GM19468 (cell line): Measurements from ENCODE around the gene NFKBIA.
"Not testable (repeated sequence)": the region's sequence is repeated elsewhere in the genome, so short reads cannot be mapped to it uniquely, and the experiment has no call there.

Source experiments
- ATAC-seq: cut with Tn5 transposase; IDR thresholded peaks from one replicate; pipeline ENCODE4 v1.9.1; 2021; ENCODE audit warnings: mild to moderate bottlenecking, moderate library complexity, moderate number of reproducible peaks; ENCODE audit not compliant: unreplicated experiment; ENCODE audit errors: extremely low read depth

The NFKBIA gene

GRCh38 chr14:35392103-35392502, 12.4 kb downstream of the NFKBIA start:
- ATAC-seq = no peak

DNA sequence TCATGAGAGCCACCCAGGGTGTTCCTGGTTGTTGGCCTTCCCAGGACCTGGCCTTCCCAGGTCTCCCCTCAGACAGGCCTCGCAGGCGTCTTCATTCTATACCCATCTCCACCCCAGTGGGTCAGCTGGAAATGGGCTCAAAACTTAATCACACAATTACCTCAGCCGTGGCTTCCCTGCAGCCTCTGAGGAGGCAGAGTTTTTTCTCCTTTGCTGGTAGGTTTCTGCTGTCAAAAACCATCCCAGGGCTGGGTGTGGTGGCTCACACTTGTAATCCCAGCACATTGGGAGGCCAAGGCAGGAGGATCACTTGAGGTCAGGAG, 13.2 kb downstream of the NFKBIA start:
- ATAC-seq = no peak

DNA sequence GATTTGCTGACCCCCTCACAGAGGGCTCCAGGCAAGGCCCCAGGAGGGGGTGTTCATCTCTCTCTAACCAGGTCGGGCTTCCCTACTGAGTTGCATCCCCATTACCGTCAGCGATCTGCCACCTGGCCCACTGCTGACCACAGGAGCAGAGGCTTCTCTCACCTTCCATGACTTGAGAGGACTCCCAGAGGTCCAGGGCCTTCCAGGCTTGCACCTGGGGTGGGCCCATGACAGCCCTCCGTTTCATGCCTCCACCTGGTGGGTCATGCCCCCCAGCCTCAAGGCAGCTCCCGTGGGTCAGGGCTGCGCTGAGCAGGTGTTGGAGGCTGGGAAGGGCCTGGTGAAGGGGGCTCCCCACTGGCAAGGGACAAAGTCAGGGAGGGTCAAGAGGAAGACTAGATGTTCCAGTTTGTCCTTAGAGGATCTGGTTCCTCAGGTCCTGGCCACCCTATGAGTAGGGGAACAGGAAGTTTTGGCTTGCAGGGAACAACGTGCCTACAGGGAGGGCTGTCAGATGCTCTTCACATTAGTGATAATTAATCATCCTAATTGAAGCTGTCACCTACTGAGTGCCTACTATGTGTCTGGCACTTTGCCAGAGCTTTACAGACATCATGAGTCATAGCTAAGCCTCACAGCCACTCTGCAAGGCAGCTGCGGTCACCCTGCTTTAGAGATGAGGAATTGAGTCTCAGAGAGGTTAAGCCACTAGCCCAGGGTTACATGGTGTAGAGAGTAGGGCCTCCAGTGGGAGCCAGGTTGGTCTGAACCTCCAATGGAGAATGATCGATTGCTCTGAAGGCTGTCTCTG, 13.8 kb downstream of the NFKBIA start:
- no peak for ATAC-seq

- ATAC-seq = no peak
Observed at GRCh38 chr14:35389315-35389667, 15.3 kb downstream of the NFKBIA start.

DNA sequence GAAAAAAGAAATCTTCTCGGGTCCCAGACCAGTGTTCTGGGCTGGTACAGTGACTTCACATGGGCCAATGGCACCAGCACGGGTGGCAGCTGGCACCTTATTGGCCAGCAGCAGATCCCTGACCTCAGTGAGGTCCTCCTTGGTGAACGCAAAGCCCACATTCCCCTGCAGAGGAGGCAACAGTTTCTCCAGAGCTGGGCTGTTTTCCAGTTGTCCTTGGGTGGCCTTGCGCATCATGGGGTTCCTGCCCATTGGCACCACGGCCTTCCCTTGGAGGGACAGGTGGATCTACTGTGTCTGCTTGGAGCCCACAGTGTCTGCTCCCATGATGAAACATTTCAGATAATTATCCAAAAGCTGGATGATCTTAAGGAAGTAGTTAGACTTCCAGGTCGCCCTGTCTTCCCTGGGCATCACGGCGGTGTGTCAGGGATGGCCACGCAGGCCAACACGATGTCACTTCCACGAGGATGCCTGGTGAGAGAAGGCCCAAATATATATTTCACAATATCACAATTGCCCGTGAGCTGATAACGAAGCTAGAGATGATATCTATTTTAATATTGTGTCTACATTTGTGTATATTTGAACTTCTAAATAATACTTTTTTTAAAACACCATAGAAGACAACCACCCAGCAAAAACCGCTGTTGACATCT, 15.8 kb downstream of the NFKBIA start:
- no peak for ATAC-seq

DNA sequence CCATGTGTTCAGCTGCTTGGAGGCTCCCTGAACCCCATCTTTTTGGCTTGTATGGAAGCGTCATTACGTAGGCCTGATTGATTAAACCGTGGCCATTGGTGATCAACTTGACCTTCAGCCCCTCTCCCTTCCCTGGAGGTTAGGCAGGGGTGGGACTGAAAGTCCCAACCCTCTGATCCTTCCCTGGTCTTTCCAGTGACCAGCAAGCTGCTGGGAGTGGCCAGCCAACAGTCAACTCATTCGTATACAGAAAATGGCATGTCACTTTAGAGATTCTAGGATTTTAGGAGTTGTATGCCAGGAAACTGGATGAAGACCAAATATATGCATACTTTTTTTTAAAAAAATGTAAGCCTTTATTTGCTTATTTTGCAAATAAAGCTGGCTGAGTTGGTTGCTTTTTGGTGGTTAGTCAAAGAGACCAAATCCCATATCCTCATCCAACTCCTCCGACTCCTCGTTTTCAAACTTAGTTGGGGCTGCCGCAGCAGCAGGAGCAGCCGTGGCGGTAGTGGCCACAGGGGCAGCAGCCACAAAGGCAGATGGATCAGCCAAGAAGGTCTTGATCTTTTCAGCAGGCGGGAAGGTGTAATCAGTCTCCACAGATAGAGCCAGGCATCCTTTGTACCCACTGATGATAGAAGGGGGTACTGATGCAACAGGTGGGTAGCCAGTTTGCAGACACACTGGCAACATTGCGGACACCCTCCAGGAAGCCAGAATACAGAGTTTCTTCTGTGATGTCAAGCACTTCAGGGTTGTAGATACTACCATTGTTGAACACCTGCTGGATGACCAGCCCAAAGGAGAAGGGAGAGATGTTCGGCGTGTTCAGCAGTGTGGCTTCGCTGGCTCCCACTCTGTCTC, 16.6 kb downstream of the NFKBIA start:
- no peak for ATAC-seq

DNA sequence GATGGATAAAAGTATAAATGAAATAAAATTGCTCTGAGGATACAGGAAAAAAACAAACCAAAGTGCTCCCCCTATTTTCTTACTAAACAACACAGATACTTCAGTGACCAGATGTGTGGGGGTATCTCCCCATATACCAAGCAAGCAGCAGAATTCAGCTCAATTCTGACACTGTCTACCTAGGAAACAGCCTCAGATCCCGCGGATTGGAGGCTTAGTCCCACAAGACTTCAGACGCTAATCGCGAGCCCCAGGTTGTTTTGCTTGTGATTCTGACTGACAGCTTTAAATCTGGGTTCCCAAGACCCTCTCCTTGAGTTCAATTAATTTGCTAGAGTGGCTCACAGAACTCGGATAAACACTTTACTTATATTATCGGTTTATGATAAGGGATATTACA, 17.3 kb downstream of the NFKBIA start:
- ATAC-seq = no peak

- no peak for ATAC-seq
Observed at GRCh38 chr14:35386673-35387125, 17.9 kb downstream of the NFKBIA start.

DNA sequence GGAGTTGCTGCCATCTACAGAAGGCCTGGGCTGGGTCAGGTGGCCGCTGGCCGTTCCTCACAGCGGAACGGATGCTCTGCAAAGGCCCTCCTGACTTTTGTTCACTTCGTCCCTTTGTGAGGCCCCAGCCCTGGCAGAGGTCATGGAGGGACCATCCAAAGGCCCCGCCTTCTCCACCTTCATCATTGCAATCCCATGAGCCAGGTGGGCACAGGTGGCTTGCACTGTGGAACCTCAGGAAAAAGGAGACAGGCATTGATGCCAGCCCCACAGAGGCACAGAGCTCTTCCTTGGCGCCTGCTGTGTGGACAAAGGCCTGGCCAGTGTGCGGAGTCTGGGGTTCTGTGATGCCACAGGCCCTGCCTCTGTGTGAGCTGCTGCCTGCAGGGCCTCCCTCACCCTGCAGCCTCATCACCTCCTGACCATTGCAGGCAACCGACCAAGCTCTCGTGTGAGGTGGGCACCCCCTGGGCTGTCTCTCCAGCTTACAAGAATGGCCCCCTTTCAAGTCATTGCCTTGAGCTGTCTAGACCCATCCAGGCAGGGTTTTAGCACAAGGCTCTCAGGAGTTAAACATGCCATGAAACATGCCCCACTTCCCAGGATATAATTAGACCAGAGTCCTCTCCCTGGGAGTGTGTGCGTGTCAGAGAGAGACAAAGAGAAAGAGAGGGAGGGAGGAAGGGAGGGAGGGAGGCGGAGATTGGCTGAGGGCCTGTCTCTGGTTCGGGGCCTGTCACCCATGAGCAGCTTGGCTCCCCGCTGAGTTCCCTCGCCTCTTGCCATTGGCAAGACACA, 19.3 kb downstream of the NFKBIA start:
- ATAC-seq = no peak

- no peak for ATAC-seq
Observed at GRCh38 chr14:35384455-35385041, 20.0 kb downstream of the NFKBIA start.

DNA sequence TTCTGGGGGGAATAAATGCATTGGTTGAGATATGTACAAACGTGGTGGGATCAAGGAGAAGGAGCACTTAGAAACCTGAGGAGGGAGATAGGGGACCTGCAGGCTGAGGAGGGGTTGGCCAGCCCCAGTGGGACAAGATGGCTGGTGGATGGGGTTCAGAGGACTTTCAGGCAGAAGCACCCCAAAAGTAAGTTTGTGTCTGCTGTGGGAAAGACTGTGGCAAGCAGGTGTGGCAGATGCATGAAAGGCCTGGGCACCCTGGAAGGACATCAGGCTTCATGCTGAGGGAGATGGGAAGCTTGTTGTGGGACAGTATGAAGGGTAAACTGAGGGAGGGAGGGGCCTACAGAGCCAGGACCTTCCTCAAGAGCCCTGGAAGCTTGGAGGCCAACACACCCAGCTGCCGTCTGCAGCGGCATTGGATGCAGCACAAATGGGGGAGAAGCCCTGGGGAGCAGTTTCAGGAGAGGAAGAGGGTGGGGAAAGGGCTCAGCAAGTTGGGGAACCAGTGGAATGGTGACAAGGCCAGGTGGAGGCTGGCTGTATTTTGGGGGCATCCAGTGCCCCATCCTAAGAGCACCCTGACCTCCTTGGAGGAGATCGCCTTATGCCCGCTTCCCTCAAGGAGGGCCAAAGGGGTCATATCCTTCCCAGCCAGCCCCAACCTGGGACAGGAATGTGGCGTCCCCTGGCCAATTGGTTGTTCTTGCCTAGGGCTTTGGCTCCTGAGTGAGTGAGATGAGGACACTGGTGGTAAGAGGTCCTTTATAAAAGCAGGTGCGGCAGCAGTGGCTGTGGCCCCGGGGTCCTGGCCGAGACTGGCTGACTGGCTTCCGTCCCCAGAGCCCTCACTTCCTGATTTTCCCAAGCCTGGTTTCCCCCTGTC, 20.7 kb downstream of the NFKBIA start:
- no peak for ATAC-seq

GRCh38 chr14:35380794-35381193, 23.8 kb downstream of the NFKBIA start:
- no peak for ATAC-seq

GRCh38 chr14:35379234-35379933, 25.2 kb downstream of the NFKBIA start:
- not testable (repeated sequence) for ATAC-seq

GRCh38 chr14:35378425-35379233, 25.9 kb downstream of the NFKBIA start:
- no peak for ATAC-seq

GRCh38 chr14:35375558-35376025, 29.0 kb downstream of the NFKBIA start:
- ATAC-seq = no peak

- no peak for ATAC-seq
Observed at GRCh38 chr14:35374263-35374712, 30.3 kb downstream of the NFKBIA start.

GRCh38 chr14:35373208-35373607, 31.3 kb downstream of the NFKBIA start:
- not testable (repeated sequence) for ATAC-seq
